ENCODE results near the gene ABLIM3. TPM values are rescaled to one million over a fixed set of nuclear protein-coding genes. Genes with fewer than 3 reads are reported as not detected.

Gene ABLIM3
- total and polyA plus RNA-seq, 2 donors (not counting 3 experiments of a cell fraction or from before 2014, with no cell fraction given) = 16.7 to 42.1 TPM

- CTCF ChIA-PET = interaction anchor here (0.8 to 1.1 kb wide), 4 partner anchors 27 to 80 kb away, joined by 3 to 5 read pairs (median 4); partner anchors contain the start of gene ABLIM3
- no peak overlapping the region for H3K4me3 ChIP-seq (replicated peaks in 1 of 3; ENCODE audit: insufficient read depth in 1 of 3, low read depth in 1 of 3, low read length in 3 of 3)
- intact Hi-C loops (cut with micrococcal nuclease) = no loop called here
Observed at GRCh38 chr5:149185067-149185466, 43.8 kb downstream of the ABLIM3 start.

More at GRCh38 chr5:149185067-149185466, 43.8 kb downstream of the ABLIM3 start:
- POLR2A ChIA-PET = no interaction called here
- no peak overlapping the region for H3K4me2 ChIP-seq (ENCODE audit: insufficient read depth, low read length)
- FAIRE-seq = no peak
- H4K20me1 ChIP-seq (replicated peaks; ENCODE audit: control insufficient read depth, extremely low read depth, insufficient read depth, low read length) = no peaks in the 10 kb centered on the region
- dilution Hi-C loops (cut with MboI; ENCODE audit: extremely low pct_ligation_motif_present, low sequenced_read_pairs) = no loop called here
- H3K36me3 ChIP-seq (ENCODE audit: control insufficient read depth in 2 of 2, extremely low read depth in 1 of 2, insufficient read depth in 2 of 2, low read length in 2 of 2) = peaks cover 0 to 3% of the 10 kb centered on the region in 2 experiments
- H3K4me1 ChIP-seq (ENCODE audit: control insufficient read depth, extremely low read depth, insufficient read depth, low read length) = peaks cover 13% of the 10 kb centered on the region
- no peak overlapping the region for H3K27ac ChIP-seq (ENCODE audit: insufficient read depth, low read depth, low read length)
- H3K27me3 ChIP-seq (ENCODE audit: control insufficient read depth in 2 of 2, insufficient read depth in 2 of 2, low read length in 2 of 2) = no peaks in the 10 kb centered on the region
- no peaks in the 10 kb centered on the region for H3K79me2 ChIP-seq (ENCODE audit: control insufficient read depth, insufficient read depth, low read length)
- no peaks in the 10 kb centered on the region for H3K9me1 ChIP-seq (replicated peaks; ENCODE audit: control insufficient read depth, extremely low read depth, insufficient read depth, low read length)
- no peaks in the 10 kb centered on the region for H3K9me3 ChIP-seq (replicated peaks; ENCODE audit: control insufficient read depth, insufficient read depth, low read length)
- BruUV-seq (replicated peaks) = no TSS peak
- TF ChIP-seq MYC (IDR thresholded peaks at IDR 0.05; ENCODE audit: low read depth, low read length) = no peak
- no peak for TF ChIP-seq MAX (IDR thresholded peaks at IDR 0.05; ENCODE audit: insufficient read depth, insufficient read length)
- TF ChIP-seq GATA2 (IDR thresholded peaks at IDR 0.05; ENCODE audit: insufficient read depth, insufficient read length, low read depth, low read length) = no peak
- TF ChIP-seq CTCF (IDR thresholded peaks at IDR 0.05; ENCODE audit: extremely low read depth in 1 of 2, insufficient read depth in 1 of 2, low read depth in 1 of 2, low read length in 2 of 2) = no peak
- no peak for TF ChIP-seq POLR2AphosphoS5 (IDR thresholded peaks at IDR 0.05; ENCODE audit: insufficient read depth, low read depth, low read length)
- no peak for TF ChIP-seq FOS (IDR thresholded peaks at IDR 0.05; ENCODE audit: borderline replicate concordance, insufficient read depth, low read length)
- TF ChIP-seq JUN (IDR thresholded peaks at IDR 0.05; ENCODE audit: borderline replicate concordance, insufficient read depth, insufficient read length, low read depth) = no peak
- no peak for TF ChIP-seq POLR2A (IDR thresholded peaks at IDR 0.05; ENCODE audit: low read depth, low read length)
- TF ChIP-seq EZH2 (IDR thresholded peaks at IDR 0.05; ENCODE audit: borderline replicate concordance, low read depth, low read length, severe bottlenecking) = no peak
- H3K9ac ChIP-seq (replicated peaks; ENCODE audit: extremely low read depth, insufficient read depth, low read length) = no peak overlapping the region
- no peak for DNase-seq (ENCODE audit: low read depth, low spot score)
- no peak overlapping the region for H2AFZ ChIP-seq (ENCODE audit: low read depth, low read length)
